HepG2 (cell line): Measurements from ENCODE around the gene AKT3. TPM values are rescaled to one million over a fixed set of nuclear protein-coding genes. Genes with fewer than 3 reads are reported as not detected.

Source experiments
- ATAC-seq: fragments of 200-7000 bp; cut with Tn5 transposase; 3 replicates; pipeline ENCODE4 v1.9.1; 2020; ENCODE audit warnings: mild to moderate bottlenecking, moderate library complexity
- BruUV-seq: library from RNA; stranded (reverse); fragments of 400-500 nt; replicated peaks from 2 replicates; lab custom pipeline; 2021; lab: Mats Ljungman, UMichigan
- CTCF ChIA-PET: fragments of 300-600 bp; formaldehyde crosslinking; extraction: SDS; loops from one replicate; lab custom pipeline; 2021; ENCODE audit warnings: low total read pairs, inconsistent platforms, low intra/inter-chr PET ratio; lab: Yijun Ruan, JAX
- POLR2A ChIA-PET: fragments of 350-600 bp; sonication (Branson Sonifier 250); formaldehyde crosslinking; loops from one replicate; lab custom pipeline; 2020; ENCODE audit warnings: antibody characterized with exemption, inconsistent platforms; lab: Yijun Ruan, JAX
- DNase-seq: peaks from one replicate; pipeline ENCODE4 v3.0.0-alpha.2; 2015; ENCODE audit warnings: low spot score
- FAIRE-seq: peaks from 3 replicates; lab custom pipeline; 2011; peaks lifted over from hg19 to GRCh38; lab: Jason Lieb, UNC
- H2AFZ ChIP-seq: one replicate; pipeline ENCODE4 v1.6.1; 2011; ENCODE audit warnings: low read length, inconsistent platforms
- H3K27ac ChIP-seq: fragments of 300-600 bp; 3 replicates; pipeline ENCODE4 v1.8.0; 2011; ENCODE audit warnings: mixed run types, mild to moderate bottlenecking, mixed read lengths, low read length, inconsistent platforms; ENCODE audit not compliant: insufficient read depth; ENCODE audit errors: extremely low read length
- H3K27me3 ChIP-seq, 2 experiments: fragments of 200-600 bp in 1 of 2; 2 replicates in 1 of 2; 3 replicates in 1 of 2; pipeline versions ENCODE4 v1.6.0 to v1.8.0; 2011; ENCODE audit warnings: low read length in 2 of 2, mild to moderate bottlenecking in 2 of 2, moderate library complexity in 2 of 2, inconsistent platforms in 1 of 2; ENCODE audit not compliant: insufficient read depth in 2 of 2, control insufficient read depth in 1 of 2
- H3K36me3 ChIP-seq, 2 experiments: fragments of 200-600 bp in 1 of 2; replicated peaks in 1 of 2; 2 replicates in 1 of 2; 3 replicates in 1 of 2; pipeline versions ENCODE4 v1.5.1 to v1.8.0; 2011; ENCODE audit warnings: low read length in 2 of 2, inconsistent platforms in 1 of 2; ENCODE audit not compliant: insufficient read depth in 2 of 2, control insufficient read depth in 1 of 2
- H3K4me1 ChIP-seq: 2 replicates; pipeline ENCODE4 v1.5.1; 2012; ENCODE audit warnings: low read length, inconsistent platforms; ENCODE audit not compliant: insufficient read depth
- H3K4me2 ChIP-seq: 2 replicates; pipeline ENCODE4 v1.6.0; 2011; ENCODE audit warnings: low read depth, low read length, inconsistent platforms
- H3K4me3 ChIP-seq, 3 experiments: fragments of 200-600 bp in 1 of 3; sonication (generic), shearing (Covaris generic) in 1 of 3; replicated peaks in 1 of 3; 2 replicates each; pipeline ENCODE4 v1.5.1; 2011 to 2016; ENCODE audit warnings: low read length in 3 of 3, inconsistent platforms in 2 of 3, low read depth in 2 of 3, mild to moderate bottlenecking in 2 of 3, control low read depth in 1 of 3, mixed read lengths in 1 of 3; ENCODE audit not compliant: insufficient read depth in 1 of 3
- H3K79me2 ChIP-seq: one replicate; pipeline ENCODE4 v1.6.1; 2011; ENCODE audit warnings: low read length, inconsistent platforms; ENCODE audit not compliant: insufficient read depth
- H3K9ac ChIP-seq: 2 replicates; pipeline ENCODE4 v1.6.0; 2011; ENCODE audit warnings: mild to moderate bottlenecking, low read depth, low read length, inconsistent platforms; ENCODE audit not compliant: insufficient read depth
- H3K9me3 ChIP-seq: 2 replicates; pipeline ENCODE4 v1.5.1; 2012; ENCODE audit warnings: mild to moderate bottlenecking, low read length
- H4K20me1 ChIP-seq: 2 replicates; pipeline ENCODE4 v1.6.0; 2011; ENCODE audit warnings: inconsistent platforms, mild to moderate bottlenecking, low read length, moderate library complexity; ENCODE audit not compliant: insufficient read depth
- HNF4A ChIP-seq: sonication (generic); formaldehyde crosslinking; IDR thresholded peaks from 2 replicates; pipeline ENCODE4 v1.4.0; 2020; ENCODE audit warnings: missing genetic modification reagents
- KDM2A ChIP-seq: sonication (generic); formaldehyde crosslinking; IDR thresholded peaks from 2 replicates; pipeline ENCODE4 v1.4.0; 2020; ENCODE audit warnings: low read depth, missing genetic modification reagents, borderline replicate concordance
- NFE2L2 ChIP-seq: fragments of 150-350 bp; IDR thresholded peaks from 2 replicates; pipeline ENCODE4 v1.6.1; 2014; ENCODE audit warnings: low read length
- NR2F1 ChIP-seq, 2 experiments: fragments of 450-650 bp in 1 of 2; formaldehyde crosslinking in 1 of 2; IDR thresholded peaks; 2 replicates each; pipeline versions ENCODE4 v1.5.0 to v1.6.1; 2016 to 2020; ENCODE audit warnings: mild to moderate bottlenecking in 1 of 2, missing compliant biosample characterization in 1 of 2, missing genetic modification reagents in 1 of 2, moderate library complexity in 1 of 2
- POGZ ChIP-seq: sonication (generic); formaldehyde crosslinking; IDR thresholded peaks from 2 replicates; pipeline ENCODE4 v1.4.0; 2020; ENCODE audit warnings: mild to moderate bottlenecking, missing genetic modification reagents
- RCOR2 ChIP-seq: IDR thresholded peaks from 2 replicates; pipeline ENCODE4 v1.6.1; 2016; ENCODE audit warnings: missing biosample characterization, missing genetic modification reagents
- ZKSCAN1 ChIP-seq: fragments of 150-350 bp; IDR thresholded peaks from 2 replicates; pipeline ENCODE4 v1.6.1; 2014; ENCODE audit warnings: low read length
- WGBS: methylation state at CpG from one replicate; pipeline ENCODE4 v1.1.6; 2017; ENCODE audit warnings: low lambda C conversion rate; 5-methylcytosine and 5-hydroxymethylcytosine counted together
- in situ Hi-C: cut with HindIII; loops from 2 replicates; pipeline ENCODE4 v1.10.0; 2017; ENCODE audit warnings: low pct_unique_long_range_greater_than_20kb; ENCODE audit not compliant: extremely low pct_ligation_motif_present
- intact Hi-C: fragments of 100-400 bp; cut with micrococcal nuclease; formaldehyde crosslinking; loops from one replicate; pipeline ENCODE4 v1.10.0; 2022; ENCODE audit not compliant: unreplicated experiment
- polyA plus RNA-seq, 8 experiments: library from polyadenylated mRNA; depleted of rRNA in 3 of 8; stranded (reverse) in 7 of 8; unstranded in 1 of 8; fragments of >200 nt; fragmentation: Illumina TruSeq in 4 of 8; extraction: Trizol in 4 of 8; gene quantifications; 2 replicates each; pipeline versions ENCODE4 v1.2.1 to v1.2.3, GENCODE V29; 2011 to 2016; ENCODE audit warnings: low read depth in 4 of 8, missing spikeins in 1 of 8, mixed read lengths in 1 of 8; ENCODE audit not compliant: insufficient read depth in 1 of 8
- total RNA-seq, 5 experiments: library from RNA; depleted of rRNA; stranded (reverse); fragments of >200 nt; fragmentation: Illumina TruSeq; extraction: Trizol; gene quantifications; 2 replicates each; pipeline ENCODE4 v1.2.3, GENCODE V29; 2016; ENCODE audit warnings: low read depth in 1 of 5
- TF ChIP-seq, protein P1 (sequence below): fragments of 450-650 bp; IDR thresholded peaks from 2 replicates; pipeline ENCODE4 v1.6.1; 2017; ENCODE audit warnings: mild to moderate bottlenecking
- TF ChIP-seq, protein P2 (sequence below): sonication (generic); formaldehyde crosslinking; conservative IDR thresholded peaks from 2 replicates; pipeline ENCODE4 v1.4.0; 2020; ENCODE audit warnings: mild to moderate bottlenecking, missing genetic modification reagents, moderate library complexity

AKT3 gene
- total and polyA plus RNA-seq, 2 of the 13 experiments (the other 11 are each of a cell fraction or from before 2014, with no cell fraction given): 0.07 TPM

DNA sequence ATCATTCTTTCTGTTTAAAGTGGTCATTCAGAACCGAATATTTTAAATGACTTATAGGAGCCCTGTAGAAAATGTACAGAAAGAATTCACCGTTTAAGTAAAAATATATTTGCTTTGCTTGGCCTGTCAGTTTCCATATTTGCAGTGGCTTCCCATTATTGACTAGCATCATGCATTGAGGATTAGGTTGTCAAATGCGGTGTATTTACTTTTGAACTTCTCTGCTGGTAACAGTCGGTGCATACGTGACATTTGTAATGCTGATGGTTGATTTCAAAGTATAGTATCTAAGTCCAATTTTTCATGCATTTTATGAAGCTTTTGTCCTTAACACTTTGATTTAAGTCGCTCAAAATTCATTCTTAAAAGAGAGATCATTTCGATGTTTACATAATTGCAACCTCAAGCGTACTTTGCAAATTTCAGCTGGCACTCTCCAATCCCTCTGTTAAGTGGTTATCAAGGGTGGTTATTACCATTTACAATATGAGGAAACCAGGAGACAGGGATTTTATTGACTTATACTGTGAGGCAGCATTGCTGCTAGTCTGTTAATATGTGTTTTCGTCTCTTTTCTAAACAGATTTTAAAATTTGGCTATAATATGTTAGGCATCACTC is 392.6 kb downstream of the AKT3 start:
- Histone ChIP-seq H3K4me1 (peaks cover 25% of the 10 kb centered on the region), H3K9me3 (no peaks in the 10 kb centered on the region), H3K9ac (no peak overlapping the region), H3K27ac (no peak overlapping the region), H4K20me1 (no peaks in the 10 kb centered on the region), H3K36me3 (no peaks in the 10 kb centered on the region), H2AFZ (no peak overlapping the region), H3K4me2 (no peak overlapping the region), H3K4me3 (no peak overlapping the region), H3K27me3 (no peaks in the 10 kb centered on the region; a peak in 1 of 5 replicates), H3K79me2 (no peaks in the 10 kb centered on the region)
- FAIRE-seq (no peak), DNase-seq (no peak), ATAC-seq (no peak)
- intact Hi-C loops: no loop called here
- POLR2A ChIA-PET: no interaction called here
- TF ChIP-seq KDM2A (CRISPR knock-in tag) (no peak), NFE2L2 (no peak), ZKSCAN1 (no peak)
- in situ Hi-C loops: no loop called here
- 96% methylated on average over 9 of the region's 9 CpGs for WGBS
- BruUV-seq: no TSS peak
- CTCF ChIA-PET: no interaction called here

DNA sequence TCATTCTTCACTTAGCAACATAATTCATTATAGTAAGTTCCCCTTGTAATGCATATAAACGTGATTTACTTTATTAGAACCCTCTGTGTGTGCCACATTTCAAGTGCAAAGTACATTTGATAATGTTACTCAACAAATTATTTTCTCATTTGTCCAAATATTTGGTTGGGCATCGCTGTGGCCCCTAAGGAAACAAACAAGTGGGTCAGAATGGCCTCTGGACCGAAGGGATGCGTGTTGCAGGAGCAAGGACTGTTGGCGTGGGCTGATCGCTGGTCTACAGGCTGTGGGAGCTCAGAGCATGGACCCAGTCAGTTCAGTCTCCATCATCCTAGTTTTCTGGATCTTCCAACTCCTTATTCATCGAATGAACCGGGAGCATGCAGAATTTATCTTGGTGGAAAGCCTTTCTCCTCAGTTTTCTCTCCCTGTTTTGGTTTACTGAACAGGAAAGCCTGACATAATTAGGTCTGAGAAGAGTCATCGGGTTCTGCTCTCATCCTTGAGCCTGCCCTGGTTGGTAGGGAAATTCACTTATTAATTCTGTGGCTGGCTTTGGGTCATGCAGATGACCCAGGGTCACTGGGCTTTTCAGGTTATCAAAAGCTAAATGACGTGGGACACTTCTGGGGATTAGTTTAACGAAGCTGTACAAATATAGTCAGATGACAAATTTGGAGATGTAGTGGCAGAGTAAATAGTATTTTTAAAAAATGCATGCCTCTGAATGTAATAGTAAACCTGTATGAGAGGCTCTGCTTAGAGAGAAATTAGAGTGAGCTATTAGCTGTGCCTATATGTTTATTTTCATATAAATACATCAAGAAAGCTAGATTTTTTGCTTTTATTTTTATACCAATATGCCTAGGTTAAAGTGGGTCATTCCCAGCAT is 394.0 kb downstream of the AKT3 start:
- intact Hi-C loops: no loop called here
- ATAC-seq (peak; percentile 81), FAIRE-seq (no peak), DNase-seq (peak; percentile 7)
- Histone ChIP-seq H3K4me3 (no peak overlapping the region), H3K36me3 (no peaks in the 10 kb centered on the region), H3K4me1 (peaks cover 25% of the 10 kb centered on the region), H2AFZ (no peak overlapping the region), H3K79me2 (no peaks in the 10 kb centered on the region), H4K20me1 (no peaks in the 10 kb centered on the region), H3K9ac (no peak overlapping the region), H3K9me3 (no peaks in the 10 kb centered on the region), H3K4me2 (0 out of 2 replicates have a peak overlapping the region, but pooled peaks have one; percentile 6), H3K27ac (no peak overlapping the region), H3K27me3 (no peaks in the 10 kb centered on the region; a peak in 1 of 5 replicates)
- CTCF ChIA-PET: no interaction called here
- WGBS: 52% methylated on average over 11 of the region's 11 CpGs
- BruUV-seq: no TSS peak
- in situ Hi-C loops: no loop called here
- POLR2A ChIA-PET: no interaction called here
- 0 out of 2 replicates have a peak, but pooled peaks have one; percentile 30 for TF ChIP-seq POGZ (CRISPR knock-in tag)
- no peak for TF ChIP-seq NR2F1 (CRISPR knock-in tag; IDR thresholded peaks at IDR 0.05)
- TF ChIP-seq HNF4A (CRISPR knock-in tag): peak; percentile 35; the same call in 1 of the 2 replicates
- TF ChIP-seq, protein P1, sequence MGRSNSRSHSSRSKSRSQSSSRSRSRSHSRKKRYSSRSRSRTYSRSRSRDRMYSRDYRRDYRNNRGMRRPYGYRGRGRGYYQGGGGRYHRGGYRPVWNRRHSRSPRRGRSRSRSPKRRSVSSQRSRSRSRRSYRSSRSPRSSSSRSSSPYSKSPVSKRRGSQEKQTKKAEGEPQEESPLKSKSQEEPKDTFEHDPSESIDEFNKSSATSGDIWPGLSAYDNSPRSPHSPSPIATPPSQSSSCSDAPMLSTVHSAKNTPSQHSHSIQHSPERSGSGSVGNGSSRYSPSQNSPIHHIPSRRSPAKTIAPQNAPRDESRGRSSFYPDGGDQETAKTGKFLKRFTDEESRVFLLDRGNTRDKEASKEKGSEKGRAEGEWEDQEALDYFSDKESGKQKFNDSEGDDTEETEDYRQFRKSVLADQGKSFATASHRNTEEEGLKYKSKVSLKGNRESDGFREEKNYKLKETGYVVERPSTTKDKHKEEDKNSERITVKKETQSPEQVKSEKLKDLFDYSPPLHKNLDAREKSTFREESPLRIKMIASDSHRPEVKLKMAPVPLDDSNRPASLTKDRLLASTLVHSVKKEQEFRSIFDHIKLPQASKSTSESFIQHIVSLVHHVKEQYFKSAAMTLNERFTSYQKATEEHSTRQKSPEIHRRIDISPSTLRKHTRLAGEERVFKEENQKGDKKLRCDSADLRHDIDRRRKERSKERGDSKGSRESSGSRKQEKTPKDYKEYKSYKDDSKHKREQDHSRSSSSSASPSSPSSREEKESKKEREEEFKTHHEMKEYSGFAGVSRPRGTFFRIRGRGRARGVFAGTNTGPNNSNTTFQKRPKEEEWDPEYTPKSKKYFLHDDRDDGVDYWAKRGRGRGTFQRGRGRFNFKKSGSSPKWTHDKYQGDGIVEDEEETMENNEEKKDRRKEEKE: no peak
- no peak for TF ChIP-seq RCOR2 (CRISPR knock-in tag)
- TF ChIP-seq, protein P2, sequence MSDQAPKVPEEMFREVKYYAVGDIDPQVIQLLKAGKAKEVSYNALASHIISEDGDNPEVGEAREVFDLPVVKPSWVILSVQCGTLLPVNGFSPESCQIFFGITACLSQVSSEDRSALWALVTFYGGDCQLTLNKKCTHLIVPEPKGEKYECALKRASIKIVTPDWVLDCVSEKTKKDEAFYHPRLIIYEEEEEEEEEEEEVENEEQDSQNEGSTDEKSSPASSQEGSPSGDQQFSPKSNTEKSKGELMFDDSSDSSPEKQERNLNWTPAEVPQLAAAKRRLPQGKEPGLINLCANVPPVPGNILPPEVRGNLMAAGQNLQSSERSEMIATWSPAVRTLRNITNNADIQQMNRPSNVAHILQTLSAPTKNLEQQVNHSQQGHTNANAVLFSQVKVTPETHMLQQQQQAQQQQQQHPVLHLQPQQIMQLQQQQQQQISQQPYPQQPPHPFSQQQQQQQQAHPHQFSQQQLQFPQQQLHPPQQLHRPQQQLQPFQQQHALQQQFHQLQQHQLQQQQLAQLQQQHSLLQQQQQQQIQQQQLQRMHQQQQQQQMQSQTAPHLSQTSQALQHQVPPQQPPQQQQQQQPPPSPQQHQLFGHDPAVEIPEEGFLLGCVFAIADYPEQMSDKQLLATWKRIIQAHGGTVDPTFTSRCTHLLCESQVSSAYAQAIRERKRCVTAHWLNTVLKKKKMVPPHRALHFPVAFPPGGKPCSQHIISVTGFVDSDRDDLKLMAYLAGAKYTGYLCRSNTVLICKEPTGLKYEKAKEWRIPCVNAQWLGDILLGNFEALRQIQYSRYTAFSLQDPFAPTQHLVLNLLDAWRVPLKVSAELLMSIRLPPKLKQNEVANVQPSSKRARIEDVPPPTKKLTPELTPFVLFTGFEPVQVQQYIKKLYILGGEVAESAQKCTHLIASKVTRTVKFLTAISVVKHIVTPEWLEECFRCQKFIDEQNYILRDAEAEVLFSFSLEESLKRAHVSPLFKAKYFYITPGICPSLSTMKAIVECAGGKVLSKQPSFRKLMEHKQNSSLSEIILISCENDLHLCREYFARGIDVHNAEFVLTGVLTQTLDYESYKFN (CRISPR knock-in tag): 0 out of 2 replicates have a peak, but pooled peaks have one; percentile 29
